CD4-positive, alpha-beta T cell treated with Interleukin-15 for 4 hours (primary cell): ENCODE data around the gene GRWD1.

Experiments
- DNase-seq: peaks from one replicate; pipeline ENCODE4 v3.0.0-alpha.2; 2020; ENCODE audit warnings: low spot score

The GRWD1 gene

DNA sequence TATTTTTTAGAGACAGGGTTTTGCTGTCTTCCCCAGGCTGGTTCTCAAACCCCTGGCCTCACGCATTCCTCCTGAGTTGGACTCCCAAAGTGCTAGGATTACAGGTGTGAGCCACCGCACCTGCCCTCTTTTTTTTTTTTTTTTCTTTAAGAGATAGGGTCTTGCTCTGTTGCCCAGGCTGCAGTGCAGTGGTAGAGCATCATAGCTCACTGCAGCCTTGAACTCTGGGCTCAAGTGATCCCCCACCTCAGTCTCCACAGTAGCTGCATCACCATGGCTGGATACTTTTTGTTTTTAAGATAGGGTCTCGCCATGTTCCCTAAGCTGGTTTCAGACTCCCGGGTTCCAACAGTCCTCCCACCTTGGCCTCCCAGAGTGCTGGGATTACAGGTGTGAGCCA is 11.1 kb downstream of the GRWD1 start:
- no peak for DNase-seq

DNA sequence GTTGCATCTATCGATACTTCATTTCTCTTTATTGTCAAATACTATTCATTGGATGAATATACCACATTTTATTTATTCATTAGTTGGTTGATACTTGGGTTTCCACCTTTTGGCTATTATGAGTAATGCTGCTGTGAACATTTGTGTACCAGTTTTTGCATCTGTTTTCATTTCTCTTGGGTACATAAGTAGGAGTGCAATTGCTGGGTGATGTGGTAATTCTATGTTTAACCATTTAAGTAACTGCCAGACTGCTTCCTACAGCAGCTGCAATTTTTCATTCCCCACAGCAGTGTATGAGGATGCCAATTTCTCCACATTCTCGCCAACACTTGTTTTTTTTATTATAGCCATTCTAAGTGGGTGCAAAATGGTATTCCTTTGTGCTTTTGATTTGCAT is 12.2 kb downstream of the GRWD1 start:
- DNase-seq, result no peak

- DNase-seq, result no peak
Measured at GRCh38 chr19:48461651-48461981, 15.8 kb downstream of the GRWD1 start.

- no peak for DNase-seq
Measured at GRCh38 chr19:48461982-48462655, 16.3 kb downstream of the GRWD1 start.

DNA sequence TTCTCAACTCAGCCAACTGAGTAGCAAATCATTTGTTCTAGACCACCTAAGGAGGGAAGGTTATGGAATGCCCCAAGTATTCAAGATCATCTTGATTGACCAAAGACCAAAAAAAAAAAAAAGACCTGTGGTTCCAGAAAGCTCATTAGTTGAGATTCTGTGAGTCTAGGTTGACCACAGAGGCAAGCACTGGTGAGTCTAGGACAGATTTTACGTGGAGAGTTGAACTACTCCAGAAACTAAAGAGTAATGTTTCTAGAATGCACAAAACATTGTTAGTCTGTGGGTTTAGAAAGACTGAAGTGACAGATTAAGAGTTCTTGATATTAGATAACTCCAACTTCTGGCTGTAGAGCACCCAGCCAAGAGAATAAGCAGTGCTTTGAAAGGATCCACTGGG is 19.4 kb downstream of the GRWD1 start:
- no peak for DNase-seq

DNA sequence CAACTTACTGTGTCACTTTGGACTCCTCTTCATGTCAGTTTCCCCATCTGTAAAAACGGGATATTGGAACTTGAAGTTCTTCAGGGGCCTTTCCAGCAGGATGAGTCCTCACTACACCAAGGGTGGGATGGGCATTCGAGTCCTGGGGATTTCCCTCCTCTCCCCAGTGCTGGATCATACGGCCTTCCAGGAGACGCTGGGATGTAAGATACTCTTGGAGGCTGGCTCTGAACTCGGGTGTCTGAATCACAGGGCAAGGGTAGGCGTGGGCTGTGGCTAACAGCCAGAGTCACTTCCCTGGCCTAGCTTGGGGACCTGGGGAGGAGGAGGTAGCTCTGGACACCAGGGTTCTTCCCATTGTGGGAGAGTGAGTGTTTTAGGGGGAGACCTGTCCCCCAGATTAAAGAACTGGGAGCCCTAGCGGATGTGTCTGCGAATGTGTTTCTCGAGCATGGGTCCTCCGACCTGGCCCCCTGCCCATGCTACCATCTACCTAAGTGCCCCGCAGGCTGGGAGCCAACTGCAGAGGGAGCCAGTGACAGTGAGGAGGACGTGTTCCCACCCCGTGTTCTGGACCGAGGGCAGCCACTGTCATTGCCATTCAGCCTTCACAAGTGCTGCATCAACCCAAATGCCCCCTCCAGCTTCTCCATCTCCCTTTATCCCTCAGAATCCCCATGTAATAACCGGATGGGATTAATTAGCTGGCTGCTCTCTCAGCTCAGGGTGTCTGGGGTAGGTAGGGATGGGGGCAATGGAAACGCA is 21.0 kb downstream of the GRWD1 start:
- no peak for DNase-seq

DNA sequence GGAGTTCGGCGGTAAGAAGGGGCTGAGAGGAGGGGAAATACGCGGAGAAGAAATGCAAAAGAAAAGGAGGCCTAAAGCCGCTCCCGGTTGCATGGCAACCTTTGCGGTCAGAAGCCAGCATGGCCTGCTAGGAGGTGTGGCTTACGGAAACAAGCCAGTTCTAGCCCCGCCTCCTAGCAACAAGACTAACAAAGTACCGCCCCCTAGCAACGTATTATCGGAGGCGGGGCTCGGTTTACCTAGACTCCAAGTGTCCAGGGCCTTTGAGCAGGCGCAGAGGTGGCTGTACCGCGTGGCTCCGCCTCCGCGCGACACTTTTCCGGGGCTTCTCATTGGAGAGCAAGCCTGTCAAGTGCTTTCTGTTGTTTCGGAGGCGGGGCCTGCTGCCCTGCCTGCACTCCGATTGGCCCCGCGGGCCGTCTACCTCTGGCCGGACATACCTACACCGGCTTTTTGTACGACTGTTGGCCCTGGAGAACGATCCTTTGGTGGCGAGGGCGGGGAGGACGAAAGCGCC is 23.0 kb downstream of the GRWD1 start:
- peak; percentile 100 for DNase-seq

DNA sequence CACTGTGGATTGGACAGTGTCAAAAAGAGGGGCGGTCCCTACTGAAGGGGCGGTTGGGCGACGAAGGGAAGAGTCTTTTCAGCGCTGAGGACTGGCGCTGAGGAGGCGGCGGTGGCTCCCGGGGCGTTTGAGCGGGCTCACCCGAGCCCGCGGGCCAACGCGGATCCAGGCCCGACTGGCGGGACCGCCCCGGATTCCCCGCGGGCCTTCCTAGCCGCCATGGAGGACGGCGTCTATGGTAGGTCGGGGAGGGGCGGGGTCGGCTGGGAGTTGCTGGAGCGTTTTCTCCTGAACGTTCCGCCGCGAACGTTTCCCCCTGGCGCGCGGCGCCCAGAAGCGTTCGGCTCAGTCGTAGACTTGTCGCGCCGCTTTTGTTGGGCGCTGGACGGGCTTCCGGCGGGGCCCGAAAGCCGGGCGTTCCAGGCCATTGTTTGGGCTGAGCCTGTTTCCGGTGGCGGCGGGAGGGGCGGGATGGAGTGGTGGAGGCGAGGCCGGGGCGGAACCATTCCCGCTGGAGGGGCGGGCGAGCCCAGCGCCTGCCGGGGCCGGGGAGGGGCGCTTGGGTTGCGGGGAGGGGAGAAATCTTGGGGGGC is 23.6 kb downstream of the GRWD1 start, which contains the start of gene CYTH2:
TSS of gene CYTH2 (plus strand) at position 81 of the 593 bp plus-strand sequence. CDS start at position 220, 139 bp downstream.
- DNase-seq, result peak; percentile 72

DNA sequence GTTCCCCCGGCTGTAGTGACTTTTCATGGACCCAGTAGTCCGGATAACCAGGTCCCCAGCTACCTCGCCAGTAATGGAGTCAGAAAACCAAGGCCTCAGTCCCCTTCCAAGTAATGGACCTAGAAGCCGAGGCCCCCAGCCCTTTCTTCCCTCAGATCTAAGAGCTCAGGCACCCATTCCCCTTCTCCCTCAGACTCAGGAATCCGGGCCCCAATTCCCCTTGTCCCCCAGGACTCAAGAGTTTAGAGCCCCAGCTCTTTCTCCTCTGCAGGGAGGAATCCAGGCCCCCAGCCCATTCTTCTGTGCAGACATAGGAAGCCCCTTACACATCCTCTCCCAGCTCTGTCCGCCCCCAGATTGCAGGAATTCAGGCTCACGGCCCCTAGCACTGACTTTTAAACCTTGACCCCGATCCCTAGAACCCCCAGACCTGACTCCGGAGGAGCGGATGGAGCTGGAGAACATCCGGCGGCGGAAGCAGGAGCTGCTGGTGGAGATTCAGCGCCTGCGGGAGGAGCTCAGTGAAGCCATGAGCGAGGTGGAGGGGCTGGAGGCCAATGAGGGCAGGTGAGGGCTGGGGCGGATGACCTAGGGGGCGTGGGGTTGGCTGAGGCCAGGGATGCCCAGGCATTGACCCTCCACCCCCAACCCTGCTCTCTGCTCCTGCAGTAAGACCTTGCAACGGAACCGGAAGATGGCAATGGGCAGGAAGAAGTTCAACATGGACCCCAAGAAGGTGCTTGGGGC is 24.3 kb downstream of the GRWD1 start:
- no peak for DNase-seq

DNA sequence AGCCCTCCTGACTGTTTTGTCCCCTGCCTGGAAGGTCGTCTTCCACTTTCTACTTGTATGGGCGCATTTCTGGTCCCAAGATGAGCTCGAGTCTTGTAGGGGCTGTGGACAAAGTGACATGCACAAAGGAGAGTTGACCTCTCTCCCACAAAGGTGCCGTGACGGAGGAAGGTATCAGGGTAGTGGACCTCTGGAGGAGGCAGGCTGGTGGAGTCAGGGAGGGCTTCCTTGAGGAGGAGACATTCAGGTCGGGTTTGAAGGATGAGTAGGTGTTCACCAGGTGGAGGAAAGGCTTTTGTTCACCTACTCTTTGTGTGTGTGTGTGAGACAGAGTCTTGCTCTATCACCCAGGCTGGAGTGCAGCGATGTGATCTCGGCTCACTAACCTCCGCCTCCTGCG is 25.1 kb downstream of the GRWD1 start:
- DNase-seq, result no peak

DNA sequence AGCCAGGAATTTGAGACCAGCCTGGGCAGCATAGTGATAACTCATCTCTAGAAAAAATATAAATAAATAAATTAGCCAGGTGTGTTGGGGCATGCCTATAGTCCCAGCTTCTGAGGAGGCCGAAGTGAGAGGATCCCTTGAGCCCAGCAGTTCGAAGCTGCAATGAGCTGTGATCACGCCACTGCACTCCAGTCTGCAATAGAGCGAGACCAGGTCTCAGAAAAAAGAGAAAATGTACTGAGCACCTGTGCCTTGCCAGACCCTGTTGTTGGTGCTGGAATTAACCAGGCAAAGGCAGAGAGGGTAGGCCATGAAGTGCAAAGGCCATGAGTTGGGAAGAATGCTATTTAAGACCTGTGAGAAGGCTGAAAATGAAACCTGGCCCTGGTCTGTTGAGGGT is 26.1 kb downstream of the GRWD1 start:
- no peak for DNase-seq

- no peak for DNase-seq
Measured at GRCh38 chr19:48473161-48473966, 27.6 kb downstream of the GRWD1 start.

DNA sequence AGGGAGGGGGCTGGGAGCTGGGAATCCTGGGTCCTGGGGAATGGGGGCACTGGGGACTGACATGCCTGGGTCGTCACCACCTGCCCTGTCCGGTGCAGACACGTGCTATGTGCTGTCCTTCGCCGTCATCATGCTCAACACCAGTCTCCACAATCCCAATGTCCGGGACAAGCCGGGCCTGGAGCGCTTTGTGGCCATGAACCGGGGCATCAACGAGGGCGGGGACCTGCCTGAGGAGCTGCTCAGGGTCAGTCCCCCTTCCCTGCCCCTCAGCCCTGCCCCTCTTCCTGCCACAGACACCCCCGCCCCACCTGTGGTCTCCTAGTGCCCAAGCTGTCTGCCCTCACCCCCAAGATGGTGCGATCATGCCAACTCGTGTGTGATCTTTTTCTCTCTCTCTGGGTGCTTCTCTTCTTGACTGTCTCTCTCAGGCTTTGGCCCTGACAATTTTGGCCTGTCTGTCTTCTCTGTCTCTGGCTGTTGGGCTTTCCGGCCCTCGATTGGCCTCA is 28.4 kb downstream of the GRWD1 start:
- DNase-seq, result no peak

DNA sequence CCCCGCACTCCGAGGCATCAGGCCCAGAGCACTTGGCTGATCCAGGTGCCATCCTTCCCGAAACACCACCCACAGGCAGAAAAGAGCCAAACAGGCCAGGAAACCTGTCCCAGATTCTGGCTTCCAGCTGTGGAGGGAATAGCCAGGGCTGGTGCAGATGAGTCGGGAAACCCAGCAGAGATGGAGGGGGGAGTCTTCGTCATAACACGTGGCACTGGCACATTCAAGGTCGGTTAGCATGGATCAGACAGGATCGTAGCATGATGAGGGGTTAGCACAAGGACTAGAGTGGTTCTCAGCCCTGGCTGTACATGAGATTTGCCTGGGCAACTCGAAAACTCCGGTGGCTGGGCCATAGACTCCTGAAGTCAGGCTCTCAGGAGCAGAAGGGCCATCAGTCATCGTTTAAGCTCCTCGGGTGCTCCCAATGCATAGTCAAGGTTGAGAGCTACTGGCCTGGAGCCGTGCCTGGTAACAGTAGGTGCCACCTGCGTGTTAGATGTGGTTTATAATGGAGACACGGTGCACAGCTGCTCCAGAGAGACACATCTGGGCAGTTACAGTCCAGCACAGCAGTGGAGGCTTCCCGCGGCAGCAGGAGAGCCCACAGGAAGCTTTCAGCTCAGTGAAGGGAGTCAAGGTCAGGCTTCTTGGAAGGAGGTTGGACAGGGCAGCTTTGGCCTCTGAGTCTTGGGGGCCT is 29.7 kb downstream of the GRWD1 start:
- DNase-seq, result no peak

- DNase-seq, result no peak
Measured at GRCh38 chr19:48476176-48476575, 30.4 kb downstream of the GRWD1 start.

GRCh38 chr19:48477067-48477685 is 31.4 kb downstream of the GRWD1 start:
- no peak for DNase-seq

- no peak for DNase-seq
Measured at GRCh38 chr19:48477698-48478338, 32.0 kb downstream of the GRWD1 start.

GRCh38 chr19:48478339-48479256 is 32.8 kb downstream of the GRWD1 start:
- no peak for DNase-seq

DNA sequence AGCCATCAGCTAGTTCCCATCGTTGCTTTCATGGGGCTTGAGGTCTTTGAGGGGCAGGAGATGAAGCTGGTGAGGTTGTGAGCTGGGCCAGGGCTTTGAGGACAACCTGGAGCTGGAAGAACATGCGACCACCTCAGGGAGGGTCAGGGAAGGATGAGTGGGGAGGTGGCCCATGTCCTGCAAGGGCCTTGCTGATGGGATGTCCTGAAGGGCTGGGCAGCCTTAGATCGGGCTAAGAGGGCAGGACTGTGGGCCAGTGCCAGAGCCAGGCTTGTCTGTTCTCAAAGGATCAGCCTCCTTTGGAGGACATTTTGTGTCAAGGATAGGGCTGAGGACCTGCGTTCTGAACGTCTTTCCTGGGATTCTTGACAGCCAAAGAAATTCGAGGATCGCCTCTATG is 33.9 kb downstream of the GRWD1 start:
- no peak for DNase-seq
